Gastroesophageal sphincter (tissue), 4 donors: ENCODE measurements around the gene DDC. TPM values are rescaled to one million over a fixed set of nuclear protein-coding genes. Genes with fewer than 3 reads are reported as not detected.

Source experiments
- ATAC-seq: fragments of 150-250 bp; one replicate; pipeline ENCODE4 v1.9.1; 2016; ENCODE audit warnings: mild to moderate bottlenecking, moderate library complexity
- H3K27ac ChIP-seq, 4 donors: fragments of 200-600 bp; sonication (generic) in 3 of 4; 1 replicate in 3 of 4; 2 replicates in 1 of 4; pipeline ENCODE4 v1.5.1; 2016 to 2019
- H3K27me3 ChIP-seq: fragments of 200-600 bp; sonication (generic); one replicate; pipeline ENCODE4 v1.5.1; 2019
- H3K36me3 ChIP-seq, 2 donors: fragments of 200-600 bp; sonication (generic); one replicate each; pipeline ENCODE4 v1.5.1; 2019; ENCODE audit warnings: control low read depth in 1 of 2
- H3K4me1 ChIP-seq, 3 donors: fragments of 200-600 bp; sonication (generic); 1 replicate in 2 of 3; 2 replicates in 1 of 3; pipeline ENCODE4 v1.5.1; 2016 to 2019; ENCODE audit warnings: control low read depth in 2 of 3
- H3K4me3 ChIP-seq, 2 donors: fragments of 200-600 bp; sonication (generic); one replicate each; pipeline ENCODE4 v1.5.1; 2019; ENCODE audit warnings: mild to moderate bottlenecking in 1 of 2, moderate library complexity in 1 of 2
- H3K9me3 ChIP-seq, 3 donors: fragments of 200-600 bp; sonication (generic); one replicate each; pipeline ENCODE4 v1.5.1; 2017 to 2019; ENCODE audit warnings: control low read depth in 2 of 3
- CTCF ChIP-seq, 4 experiments: fragments of 200-600 bp in 2 of 4; fragments of 450-650 bp in 2 of 4; sonication (generic) in 1 of 4; IDR thresholded peaks; one replicate each; pipeline ENCODE4 v1.5.1; 2017 to 2019; ENCODE audit warnings: antibody characterized with exemption in 4 of 4, mild to moderate bottlenecking in 2 of 4, moderate library complexity in 2 of 4
- EP300 ChIP-seq: sonication (generic); formaldehyde crosslinking; IDR thresholded peaks from one replicate; pipeline ENCODE4 v1.6.1; 2017; ENCODE audit warnings: antibody characterized with exemption, mild to moderate bottlenecking
- POLR2A ChIP-seq, 2 donors: fragments of 450-650 bp; IDR thresholded peaks; one replicate each; pipeline ENCODE4 v1.6.1; 2017; ENCODE audit warnings: antibody characterized with exemption in 2 of 2, mild to moderate bottlenecking in 2 of 2, moderate library complexity in 1 of 2
- POLR2AphosphoS5 ChIP-seq: sonication (generic); formaldehyde crosslinking; IDR thresholded peaks from one replicate; pipeline ENCODE4 v1.6.1; 2017; ENCODE audit warnings: antibody characterized with exemption
- WGBS, 2 donors: methylation state at CpG; one replicate each; pipeline ENCODE4 v1.1.5; 2018; ENCODE audit warnings: low coverage in 1 of 2; 5-methylcytosine and 5-hydroxymethylcytosine counted together
- total RNA-seq, 4 donors: library from RNA; depleted of rRNA; stranded (reverse); fragments of >200 nt; gene quantifications; one replicate each; pipeline ENCODE4 v1.1.0, GENCODE V29; 2016

DDC gene
- total RNA-seq, 4 donors from 2014 or later: not detected

GRCh38 chr7:50495746-50496145 is 69.5 kb downstream of the DDC start:
- TF ChIP-seq CTCF (IDR thresholded peaks at IDR 0.05) (no peak), POLR2A (IDR thresholded peaks at IDR 0.05) (no peak), EP300 (no peak), POLR2AphosphoS5 (no peak)
- Histone ChIP-seq H3K4me1 (peaks cover 0 to 15% (median 0%) of the 10 kb centered on the region in 3 donors), H3K9me3 (no peaks in the 10 kb centered on the region), H3K27ac (no peak overlapping the region), H3K27me3 (peaks cover 17% of the 10 kb centered on the region), H3K36me3 (no peaks in the 10 kb centered on the region), H3K4me3 (no peak overlapping the region)
- no peak for ATAC-seq
- 58 to 77% methylated on average over 3 of the region's 3 CpGs for WGBS, 2 donors

GRCh38 chr7:50492770-50493519 is 72.3 kb downstream of the DDC start:
- Histone ChIP-seq H3K4me3 (no peak overlapping the region), H3K36me3 (no peaks in the 10 kb centered on the region), H3K9me3 (no peaks in the 10 kb centered on the region), H3K27ac (no peak overlapping the region), H3K27me3 (peaks cover 12% of the 10 kb centered on the region), H3K4me1 (peaks cover 0 to 15% (median 0%) of the 10 kb centered on the region in 3 donors)
- 80 to 90% methylated on average over 1 to 11 of the region's 30 CpGs for WGBS, 2 donors
- no peak for TF ChIP-seq EP300
- TF ChIP-seq POLR2A (IDR thresholded peaks at IDR 0.05): no peak
- no peak for TF ChIP-seq POLR2AphosphoS5
- TF ChIP-seq CTCF (IDR thresholded peaks at IDR 0.05): no peak
- no peak for ATAC-seq

- H3K27me3 ChIP-seq: peaks cover 6% of the 10 kb centered on the region
- no peak for TF ChIP-seq EP300
- TF ChIP-seq CTCF (IDR thresholded peaks at IDR 0.05): no peak
- TF ChIP-seq POLR2A (IDR thresholded peaks at IDR 0.05): no peak
- TF ChIP-seq POLR2AphosphoS5: no peak
- H3K4me1 ChIP-seq: peaks cover 0 to 8% (median 0%) of the 10 kb centered on the region in 3 donors
- H3K9me3 ChIP-seq: no peaks in the 10 kb centered on the region
- WGBS, 2 donors: 55% methylated on average over 1 of the region's 1 CpG; no CpG with 5 or more reads in 1 of the 2 donors
- no peak for ATAC-seq
- H3K36me3 ChIP-seq: no peaks in the 10 kb centered on the region
- no peak overlapping the region for H3K27ac ChIP-seq
- H3K4me3 ChIP-seq: no peak overlapping the region
These were observed 73.3 kb downstream of the DDC start for GRCh38 chr7:50491943-50492342.

- TF ChIP-seq POLR2A (IDR thresholded peaks at IDR 0.05) (no peak), CTCF (IDR thresholded peaks at IDR 0.05) (no peak), POLR2AphosphoS5 (no peak), EP300 (no peak)
These were observed 74.0 kb downstream of the DDC start for GRCh38 chr7:50491209-50491608.

GRCh38 chr7:50488379-50488778 is 76.8 kb downstream of the DDC start:
- H3K27me3 ChIP-seq: peaks cover 5% of the 10 kb centered on the region
- no peaks in the 10 kb centered on the region for H3K36me3 ChIP-seq
- no peaks in the 10 kb centered on the region for H3K4me1 ChIP-seq
- ATAC-seq: no peak
- no peak for TF ChIP-seq EP300
- no peak for TF ChIP-seq POLR2AphosphoS5
- TF ChIP-seq POLR2A (IDR thresholded peaks at IDR 0.05): no peak
- TF ChIP-seq CTCF (IDR thresholded peaks at IDR 0.05): no peak
- no peaks in the 10 kb centered on the region for H3K9me3 ChIP-seq
- no peak overlapping the region for H3K4me3 ChIP-seq
- H3K27ac ChIP-seq: no peak overlapping the region

More at GRCh38 chr7:50491209-50491608, 74.0 kb downstream of the DDC start:
- Histone ChIP-seq H3K9me3 (no peaks in the 10 kb centered on the region), H3K27ac (no peak overlapping the region), H3K36me3 (no peaks in the 10 kb centered on the region), H3K4me1 (peaks cover 0 to under 1% (median 0%) of the 10 kb centered on the region in 3 donors), H3K27me3 (peaks cover 5% of the 10 kb centered on the region), H3K4me3 (no peak overlapping the region)
- ATAC-seq: no peak
- WGBS, 2 donors: 54 to 63% methylated on average over 3 to 5 of the region's 5 CpGs
